SK-MEL-5 (cell line): ENCODE data around the gene RFX3. TPM values are rescaled to one million over a fixed set of nuclear protein-coding genes. Genes with fewer than 3 reads are reported as not detected.
A peak's percentile ranks its signal among the peaks of the same experiment; 100 is the strongest.

Source experiments
- DNase-seq: peaks from one replicate; pipeline ENCODE4 v3.0.0-alpha.2; 2016; ENCODE audit warnings: low read depth, low spot score
- in situ Hi-C: cut with HindIII; loops from 2 replicates; pipeline ENCODE4 v1.10.0; 2016; ENCODE audit warnings: low sequenced_read_pairs, high pct_unique_total_duplicates, low pct_unique_long_range_greater_than_20kb
- total RNA-seq: library from RNA; depleted of rRNA; stranded (reverse); fragments of >200 nt; shearing (Covaris generic); gene quantifications from 2 replicates; pipeline ENCODE4 v1.2.3, GENCODE V29; 2014

The RFX3 gene
- total RNA-seq, 1 experiment from 2014 or later: 4.8 TPM

DNA sequence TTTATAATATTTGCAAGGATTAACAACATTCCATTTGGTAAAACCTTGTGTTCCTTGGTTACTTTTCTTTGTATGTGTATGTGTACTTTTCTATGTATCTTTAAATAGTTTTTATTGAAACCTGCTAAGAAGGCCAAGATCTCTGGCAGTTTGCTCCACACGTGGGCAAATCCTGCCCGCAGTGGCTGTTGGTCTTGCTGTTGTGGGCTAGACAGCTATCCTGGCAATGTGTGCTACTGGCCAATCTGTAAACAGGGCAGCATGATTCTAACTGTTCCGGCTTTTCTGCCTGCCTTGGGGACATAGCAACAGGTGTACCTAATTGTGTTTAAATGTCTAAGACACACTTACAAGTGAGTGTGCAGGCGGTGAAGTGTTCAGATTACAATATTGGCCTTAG is 286.6 kb downstream of the RFX3 start:
- DNase-seq: no peak
- in situ Hi-C loops: no loop called here

- DNase-seq: no peak
- in situ Hi-C loops: no loop called here
These were observed 287.6 kb downstream of the RFX3 start for GRCh38 chr9:3238236-3238635.

DNA sequence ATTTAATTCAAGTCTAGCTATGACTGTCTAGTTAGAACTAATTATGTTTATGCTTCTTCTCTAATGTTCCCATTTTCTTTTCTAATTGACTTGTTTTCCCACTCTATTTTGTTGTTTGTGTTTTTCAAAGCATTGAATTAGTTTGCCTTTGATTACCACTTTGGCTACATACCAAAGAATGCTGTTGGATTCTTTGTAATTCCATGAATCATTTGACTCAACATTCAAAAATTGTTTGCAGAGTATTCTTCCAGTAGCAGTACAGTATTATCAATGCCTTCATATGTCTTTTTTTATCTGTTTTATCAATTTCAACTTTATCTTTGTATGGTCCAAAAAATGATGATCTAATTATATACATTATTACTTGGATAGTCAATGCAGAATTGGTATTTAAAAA is 288.7 kb downstream of the RFX3 start:
- in situ Hi-C loops: no loop called here
- DNase-seq: no peak

- in situ Hi-C loops: no loop called here
- DNase-seq: no peak
These were observed 290.3 kb downstream of the RFX3 start for GRCh38 chr9:3235497-3235896.

GRCh38 chr9:3224931-3225330 is 300.9 kb downstream of the RFX3 start:
- no peak for DNase-seq
- in situ Hi-C loops: no loop called here

- in situ Hi-C loops: no loop called here
- no peak for DNase-seq
These were observed 310.1 kb downstream of the RFX3 start for GRCh38 chr9:3215658-3216057.

GRCh38 chr9:3214741-3215140 is 311.1 kb downstream of the RFX3 start:
- DNase-seq: no peak
- in situ Hi-C loops: no loop called here

DNA sequence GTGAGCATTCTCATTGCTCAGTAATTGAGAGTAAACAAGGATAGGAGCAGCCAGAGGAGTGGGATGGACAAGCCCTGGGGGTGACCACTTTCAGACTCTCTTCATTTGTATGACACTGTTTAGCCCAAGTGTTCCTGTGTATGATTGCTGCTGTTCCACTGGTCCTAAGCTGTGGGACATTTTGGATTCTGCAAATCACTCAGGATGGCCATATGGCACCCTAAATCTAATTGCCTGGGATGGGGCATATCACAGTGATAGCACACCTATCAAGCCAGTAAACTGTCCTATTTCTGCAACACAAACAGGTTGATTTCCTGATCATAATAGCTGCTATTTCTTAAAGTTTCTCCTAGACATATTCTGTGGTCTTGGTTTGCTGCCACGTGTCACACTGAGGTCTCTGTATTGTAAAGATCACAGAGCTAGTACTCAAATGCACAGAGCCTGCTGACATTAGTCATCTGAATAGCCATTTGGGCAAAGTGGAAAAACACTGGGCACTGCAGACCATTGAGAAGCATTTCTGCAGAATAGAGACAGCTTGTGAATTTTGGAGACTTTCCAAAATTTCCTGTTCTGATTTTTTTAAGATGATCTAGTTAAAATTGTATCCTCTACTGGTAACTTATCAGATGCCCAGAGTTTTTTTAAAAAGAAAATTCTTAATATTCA is 320.2 kb downstream of the RFX3 start:
- DNase-seq: peak; percentile 1
- in situ Hi-C loops: no loop called here

GRCh38 chr9:3200331-3200774 is 325.4 kb downstream of the RFX3 start:
- in situ Hi-C loops: no loop called here

DNA sequence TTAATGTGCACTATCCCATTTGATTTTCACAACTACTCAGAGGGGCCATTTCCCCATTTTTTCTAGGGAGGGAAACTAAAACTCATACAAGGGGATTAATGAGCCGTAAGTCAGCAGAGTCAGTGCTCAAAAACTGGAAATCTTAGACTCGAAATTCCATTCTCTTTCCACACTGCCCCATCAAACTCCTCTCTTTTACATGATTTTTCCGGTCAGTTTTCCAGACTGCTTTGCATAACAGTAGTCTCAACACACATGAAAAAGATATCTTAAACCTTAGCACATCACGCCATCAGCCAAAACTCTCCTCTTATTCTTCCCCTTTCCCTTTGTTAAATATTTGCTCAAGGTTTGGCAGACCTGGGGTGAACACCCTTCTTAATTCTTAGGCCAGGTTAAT is 332.0 kb downstream of the RFX3 start:
- no peak for DNase-seq
- in situ Hi-C loops: no loop called here

More at GRCh38 chr9:3200331-3200774, 325.4 kb downstream of the RFX3 start:
- DNase-seq: no peak

DNA sequence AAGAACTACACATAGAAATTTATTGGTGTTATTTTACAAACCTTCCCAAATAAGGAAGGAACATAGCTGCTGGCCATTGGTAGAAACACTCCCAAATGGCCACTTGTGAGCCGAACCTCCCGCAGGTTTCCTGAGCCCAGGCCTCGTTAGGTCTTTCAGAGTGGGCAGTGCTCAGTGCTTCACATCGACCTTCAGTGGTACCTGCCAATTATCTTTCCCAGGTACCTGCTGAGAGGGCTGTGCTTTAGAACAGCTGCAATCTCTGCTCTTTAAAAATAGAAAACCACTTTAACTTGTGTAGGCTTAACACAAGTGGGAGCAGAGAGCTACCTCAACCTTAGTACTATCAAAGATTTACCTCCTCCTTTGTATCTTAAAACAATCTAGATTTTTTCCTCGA is 334.1 kb downstream of the RFX3 start:
- in situ Hi-C loops: no loop called here
- DNase-seq: no peak

GRCh38 chr9:3189113-3189861 is 336.5 kb downstream of the RFX3 start:
- DNase-seq: no peak
- in situ Hi-C loops: no loop called here

- DNase-seq: no peak
- in situ Hi-C loops: no loop called here
These were observed 339.1 kb downstream of the RFX3 start for GRCh38 chr9:3186751-3187150.

DNA sequence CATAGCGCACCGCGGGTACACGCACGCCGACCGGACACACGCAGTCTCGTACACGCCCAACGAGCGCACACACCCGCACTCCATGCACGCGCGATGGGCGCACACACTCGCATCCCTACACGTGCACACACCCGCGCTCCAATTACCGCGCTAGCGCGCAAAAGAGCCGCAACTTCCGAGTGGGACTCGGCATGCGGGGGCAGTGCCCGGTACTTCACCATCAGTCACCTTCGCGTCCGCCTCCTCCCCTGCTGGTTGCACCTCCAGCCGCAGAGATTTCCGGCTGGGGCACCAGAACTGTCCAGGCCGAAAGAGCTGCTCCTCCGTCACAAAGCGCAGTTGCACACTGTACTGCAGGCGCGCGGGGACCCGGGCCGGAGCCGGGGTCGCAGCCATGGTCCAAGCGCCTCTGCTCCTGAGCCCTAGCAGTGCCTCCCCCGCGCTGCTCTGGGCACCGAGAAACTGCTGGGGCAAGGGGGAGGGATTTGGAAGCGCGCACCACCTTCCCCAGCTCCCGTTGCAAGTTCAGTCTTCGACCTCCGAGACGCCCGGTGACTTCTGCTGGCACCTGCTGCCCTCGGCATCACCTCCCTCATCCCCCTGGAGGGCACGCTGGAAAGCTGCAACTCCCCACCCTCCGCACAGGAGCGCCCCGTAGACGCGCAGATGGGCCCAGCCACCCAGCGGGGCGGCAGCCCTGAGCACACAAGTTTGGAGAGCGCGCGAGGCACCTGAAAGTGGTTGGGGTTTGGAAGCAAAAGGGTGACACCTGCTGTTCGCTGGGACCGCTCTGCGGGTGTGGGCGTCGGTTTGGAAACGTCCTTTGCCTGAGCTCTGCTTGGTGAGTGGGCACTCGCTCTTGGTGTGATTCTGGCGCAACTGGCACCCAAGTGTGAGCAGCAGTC is 344.5 kb downstream of the RFX3 start:
- in situ Hi-C loops: no loop called here
- peak; percentile 15 for DNase-seq

- in situ Hi-C loops: no loop called here
- DNase-seq: no peak
These were observed 345.1 kb downstream of the RFX3 start for GRCh38 chr9:3180696-3181048.

DNA sequence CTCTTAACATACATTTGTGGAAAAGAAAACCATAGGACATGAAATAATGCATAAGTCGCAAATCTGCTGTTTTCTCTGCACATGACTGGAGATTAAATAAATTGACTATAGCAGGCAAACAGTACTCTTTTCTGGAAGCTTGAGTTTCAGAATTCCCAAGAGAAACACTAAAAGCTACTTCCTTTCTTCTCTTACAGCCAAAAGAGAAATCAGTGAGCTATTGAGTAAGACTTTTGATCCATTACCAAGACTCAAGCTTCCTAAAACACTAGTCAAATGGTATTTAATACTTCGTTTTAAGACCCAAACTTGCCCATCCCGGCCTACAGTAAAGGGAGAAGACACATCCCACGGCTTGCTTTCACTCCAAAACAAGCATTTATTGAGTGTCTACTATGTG is 346.1 kb downstream of the RFX3 start:
- DNase-seq: no peak
- in situ Hi-C loops: no loop called here

GRCh38 chr9:3177936-3178335 is 347.9 kb downstream of the RFX3 start:
- no peak for DNase-seq
- in situ Hi-C loops: no loop called here

DNA sequence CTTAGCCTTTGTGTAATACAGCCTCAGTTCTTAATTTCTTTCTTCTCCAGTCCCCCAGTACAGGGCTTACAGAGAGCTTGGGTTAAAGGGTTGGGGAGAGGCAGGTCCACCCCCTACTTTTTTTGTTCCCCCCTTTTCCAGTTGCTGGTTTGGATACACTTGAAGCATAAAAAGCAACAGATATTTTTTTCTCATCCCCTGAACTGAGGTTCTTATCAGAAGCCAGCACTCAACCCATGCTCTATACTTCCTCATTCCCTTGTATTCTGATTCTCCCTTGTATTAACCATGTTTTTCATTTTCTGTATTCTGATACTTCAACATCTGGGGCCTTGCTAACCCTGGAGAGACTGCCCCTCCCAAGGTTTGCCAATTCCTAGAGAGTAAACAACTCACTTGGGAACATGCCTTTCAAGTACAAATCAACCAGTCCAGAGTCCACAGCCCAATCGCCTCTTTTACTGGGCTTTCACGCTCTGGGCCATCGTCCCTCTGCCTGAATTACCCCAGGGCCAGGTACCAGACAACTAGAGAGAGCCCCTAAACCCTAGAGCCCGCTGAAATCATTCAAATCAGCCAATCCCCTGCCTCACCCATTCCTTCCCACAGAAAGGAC is 348.5 kb downstream of the RFX3 start:
- no peak for DNase-seq
- in situ Hi-C loops: no loop called here
